GM21390 (cell line): ENCODE measurements around the gene TRIP10.
"Not testable (repeated sequence)": the region's sequence is repeated elsewhere in the genome, so short reads cannot be mapped to it uniquely, and the experiment has no call there.

Experiments
- ATAC-seq: cut with Tn5 transposase; IDR thresholded peaks from one replicate; pipeline ENCODE4 v1.9.1; 2021; ENCODE audit not compliant: unreplicated experiment

TRIP10 gene

DNA sequence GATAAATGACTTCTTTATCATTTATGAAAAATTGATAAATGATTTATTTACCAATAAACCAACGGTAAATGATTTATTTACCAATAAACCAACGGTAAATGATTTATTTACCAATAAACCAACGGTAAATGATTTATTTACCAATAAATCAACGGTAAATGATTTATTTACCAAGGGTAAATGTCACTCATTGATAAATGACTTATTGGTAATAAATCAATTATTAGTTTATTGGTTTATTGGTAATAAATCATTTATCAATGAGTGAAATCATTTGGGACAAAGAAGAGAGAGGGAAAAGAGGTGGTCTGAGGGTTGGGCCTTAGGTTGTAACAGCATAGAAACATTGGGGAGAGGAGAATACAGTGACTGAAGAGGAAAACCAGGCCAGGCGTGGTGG, 54.5 kb downstream of the TRIP10 start:
- no peak for ATAC-seq

DNA sequence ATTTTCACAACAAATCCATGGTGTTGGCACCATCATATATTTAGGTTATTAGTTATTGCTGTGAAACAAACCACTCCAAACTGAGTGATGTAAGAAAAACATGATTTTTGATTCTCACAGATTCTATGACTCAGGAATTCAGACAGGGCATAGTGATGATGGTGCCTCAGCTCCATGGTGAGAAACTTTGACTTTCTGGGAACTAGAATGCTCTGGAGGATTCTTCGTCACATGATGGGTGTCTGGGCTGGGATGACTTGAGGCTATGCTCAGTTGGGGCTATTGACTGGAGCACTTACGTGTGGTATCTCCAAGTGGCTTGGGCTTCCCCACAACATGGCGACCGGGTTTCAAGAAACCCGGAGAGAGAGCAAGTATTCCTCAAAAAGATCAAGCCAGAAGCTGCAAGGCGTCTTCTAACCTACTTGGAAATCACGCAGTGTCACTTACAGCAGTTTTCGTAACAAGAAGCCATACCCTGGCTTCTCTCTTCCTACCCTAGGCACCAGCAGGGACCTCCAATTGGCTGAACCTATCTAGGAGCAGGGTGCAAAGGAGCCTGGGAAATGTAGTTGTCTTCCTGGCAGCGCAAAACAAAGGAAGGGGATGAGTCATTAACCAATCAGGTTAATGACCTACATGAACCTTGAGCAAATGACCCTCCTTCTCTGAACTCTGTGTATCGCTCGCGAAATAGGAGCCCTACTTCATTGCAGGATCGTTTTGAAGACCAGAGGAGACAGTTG, 55.4 kb downstream of the TRIP10 start:
- no peak for ATAC-seq

DNA sequence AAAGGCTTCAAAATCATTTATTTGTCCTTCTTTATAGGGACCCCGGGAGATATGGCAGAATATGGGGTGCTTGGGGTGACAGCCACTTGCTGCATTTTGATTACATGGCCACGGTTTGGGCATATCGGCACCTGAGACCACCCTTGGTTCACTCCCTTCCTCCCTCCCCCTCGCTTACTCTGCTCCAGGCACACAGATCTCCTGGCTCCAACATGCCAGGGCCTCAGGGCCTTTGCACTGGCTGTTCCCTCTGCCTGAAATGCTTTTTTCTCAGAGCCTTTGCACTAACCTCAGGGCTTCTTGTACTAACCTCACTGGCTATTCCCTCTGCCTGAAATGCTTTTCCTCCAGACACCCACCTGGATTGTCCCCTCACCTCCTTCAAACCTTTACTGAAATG, 56.8 kb downstream of the TRIP10 start:
- no peak for ATAC-seq

DNA sequence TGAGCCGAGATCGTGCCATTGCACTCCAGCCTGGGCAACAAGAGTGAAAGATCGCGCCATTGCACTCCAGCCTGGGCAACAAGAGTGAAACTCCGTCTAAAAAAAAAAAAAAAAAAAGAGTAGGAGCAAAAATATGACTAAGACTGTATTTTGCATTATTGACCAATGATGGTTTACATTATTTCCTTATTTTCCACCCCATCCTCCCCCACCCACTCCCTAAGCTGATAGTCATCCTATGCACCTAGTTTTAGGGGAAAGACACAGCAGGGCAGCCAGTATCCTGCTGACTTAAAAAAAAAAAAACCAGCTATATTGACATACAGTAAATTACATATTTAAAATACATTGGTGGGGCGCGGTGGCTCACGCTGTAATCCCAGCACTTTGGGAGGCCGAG, 58.2 kb downstream of the TRIP10 start:
- ATAC-seq: no peak

DNA sequence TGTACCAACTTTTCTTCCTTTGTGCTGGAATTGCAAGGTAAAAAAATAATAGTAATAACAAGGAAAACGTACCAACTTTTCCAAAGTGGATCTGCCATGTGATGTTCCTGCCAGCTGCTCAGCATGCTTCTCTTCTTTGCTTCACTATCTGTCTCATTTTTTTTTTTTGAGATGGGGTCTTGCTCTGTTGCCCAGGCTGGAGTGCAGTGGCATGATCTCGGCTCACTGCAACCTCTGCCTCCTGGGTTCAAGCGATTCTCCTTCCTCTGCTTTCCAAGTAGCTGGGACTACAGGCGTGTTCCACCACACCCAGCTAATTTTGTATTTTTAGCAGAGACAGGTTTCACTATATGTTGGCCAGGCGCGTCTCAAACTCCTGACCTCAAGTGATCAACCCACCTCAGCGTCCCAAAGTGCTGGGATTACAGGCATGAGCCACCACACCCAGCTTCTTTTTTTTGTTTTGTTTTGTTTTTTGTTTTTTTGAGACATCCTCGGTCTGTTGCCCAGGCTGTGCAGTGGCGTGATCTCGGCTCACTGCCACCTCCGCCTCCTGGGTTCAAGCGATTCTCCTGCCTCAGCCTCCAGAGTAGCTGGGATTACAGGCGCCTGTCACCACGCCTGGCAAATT, 60.8 kb downstream of the TRIP10 start:
- not testable (repeated sequence) for ATAC-seq

DNA sequence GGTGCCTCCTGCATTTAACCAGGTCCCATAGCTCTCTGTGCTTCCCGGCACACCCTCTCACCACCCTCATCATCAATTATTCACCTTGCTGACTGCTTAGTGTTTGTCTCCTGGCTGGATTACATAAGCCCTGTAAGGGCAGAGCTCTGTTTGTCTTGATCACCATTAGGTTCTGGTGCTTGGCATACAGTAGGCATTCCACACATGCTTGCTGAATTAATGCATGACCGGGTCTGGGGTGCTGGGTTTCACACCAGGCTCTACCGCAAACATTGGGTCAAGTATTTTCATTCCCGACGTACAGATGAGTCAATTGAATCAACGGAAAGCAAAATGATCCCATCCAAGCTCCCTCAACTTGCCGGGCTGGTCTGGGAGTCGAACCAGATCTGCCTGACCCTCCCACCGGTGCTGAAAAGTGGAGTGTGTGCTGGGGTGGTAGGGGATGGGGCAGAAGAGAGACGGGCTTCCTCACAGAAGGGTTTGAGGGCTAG, 61.6 kb downstream of the TRIP10 start:
- ATAC-seq: no peak
